Measurements from ENCODE around the gene THAP7.

The THAP7 gene

DNA sequence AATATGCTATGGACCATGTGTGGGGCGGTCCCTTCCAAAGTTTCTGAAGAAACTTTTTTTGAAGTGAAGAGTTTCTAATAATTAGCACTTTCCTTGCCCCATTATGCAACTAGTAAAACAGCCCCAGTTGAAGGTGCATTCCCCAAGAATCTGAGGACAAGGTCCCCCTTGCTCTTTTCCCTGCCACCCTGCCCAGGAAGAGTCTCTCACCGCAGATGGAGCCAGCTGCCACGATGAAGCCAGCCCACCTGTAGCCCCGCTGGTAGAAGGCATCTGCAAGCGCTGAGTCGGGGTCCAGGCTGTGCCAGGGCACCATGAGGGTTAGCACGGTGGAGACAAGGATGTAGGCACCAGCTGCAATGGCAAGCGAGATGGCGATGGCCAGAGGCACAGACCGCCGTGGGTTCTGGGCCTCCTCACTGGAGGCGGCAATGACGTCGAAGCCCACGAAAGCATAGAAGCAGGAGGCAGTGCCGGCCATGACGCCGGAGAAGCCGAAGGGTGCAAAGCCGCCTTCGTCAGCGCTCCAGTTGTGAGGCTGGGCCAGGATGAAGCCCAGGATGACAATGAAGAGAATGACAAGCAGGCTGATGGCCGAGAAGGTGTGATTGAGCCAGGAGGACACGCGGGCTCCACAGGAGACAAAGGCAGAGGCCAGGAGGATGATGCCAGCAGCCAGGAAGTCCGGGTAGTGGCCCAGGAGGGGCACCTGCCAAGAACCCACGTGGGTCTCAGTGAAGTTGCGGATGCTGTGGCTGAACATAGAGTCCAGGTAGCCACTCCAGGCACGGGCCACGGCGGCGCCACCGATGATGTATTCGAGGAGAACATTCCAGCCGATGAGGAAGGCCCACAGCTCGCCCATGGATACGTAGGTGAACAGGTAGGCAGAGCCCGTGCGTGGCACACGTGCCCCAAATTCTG is 29.0 kb upstream of the THAP7 start:
- DNase-seq: no peak

GRCh38 chr22:21030032-21030431 is 28.1 kb upstream of the THAP7 start:
- no peak for DNase-seq

GRCh38 chr22:21029486-21030025 is 27.6 kb upstream of the THAP7 start:
- no peak for DNase-seq

DNA sequence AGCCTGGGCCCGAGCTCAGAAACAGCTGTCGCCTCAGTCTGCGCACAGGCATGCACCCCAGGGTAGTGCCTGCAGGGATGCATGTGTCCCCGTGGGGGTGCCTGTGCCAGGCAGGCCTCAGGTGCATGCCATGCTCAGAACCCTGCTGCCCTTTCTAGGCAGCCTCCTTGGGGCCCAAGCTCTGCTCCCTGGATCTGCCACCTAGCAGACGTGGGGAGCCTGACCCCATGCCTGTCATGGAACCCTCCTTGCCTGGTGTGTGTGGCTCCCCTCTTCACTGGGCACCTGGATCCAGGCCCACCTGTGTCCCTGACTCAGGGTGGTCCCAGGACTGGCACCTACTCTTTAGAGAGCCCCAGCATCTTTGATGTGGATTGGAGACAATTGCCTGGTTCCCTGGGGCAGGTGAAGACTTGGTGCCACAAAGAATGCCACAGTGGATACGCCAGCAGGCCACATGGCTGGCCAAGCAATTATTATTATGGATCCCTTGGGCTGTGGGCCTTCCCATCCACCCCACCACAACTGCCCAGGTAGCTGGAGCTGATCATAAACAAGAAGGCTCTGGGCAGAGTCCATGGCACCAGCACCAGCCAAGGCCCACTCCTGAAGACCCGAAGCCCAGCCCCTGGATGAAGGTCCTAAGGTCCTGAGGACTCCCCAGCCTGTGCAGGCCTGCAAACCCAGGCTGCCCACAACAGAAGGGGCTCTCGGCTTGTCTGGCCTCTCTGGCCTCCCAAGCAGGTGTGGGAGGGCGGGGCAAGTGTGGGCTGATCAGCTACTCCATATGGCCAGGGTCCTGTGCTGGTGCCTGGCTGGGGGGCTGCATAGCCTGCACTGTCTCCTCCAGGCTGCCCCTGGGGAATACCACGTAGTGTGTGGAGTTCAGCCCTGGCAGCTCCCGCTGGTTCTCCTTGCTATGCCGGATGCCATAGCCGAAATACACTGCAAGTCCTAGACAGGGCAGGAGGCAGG is 26.6 kb upstream of the THAP7 start:
- DNase-seq: no peak

- no peak for DNase-seq
Observed at GRCh38 chr22:21026783-21027692, 25.1 kb upstream of the THAP7 start.

GRCh38 chr22:21025763-21026755 is 24.1 kb upstream of the THAP7 start:
- no peak for DNase-seq

- no peak for DNase-seq
Observed at GRCh38 chr22:21025266-21025665, 23.3 kb upstream of the THAP7 start.

DNA sequence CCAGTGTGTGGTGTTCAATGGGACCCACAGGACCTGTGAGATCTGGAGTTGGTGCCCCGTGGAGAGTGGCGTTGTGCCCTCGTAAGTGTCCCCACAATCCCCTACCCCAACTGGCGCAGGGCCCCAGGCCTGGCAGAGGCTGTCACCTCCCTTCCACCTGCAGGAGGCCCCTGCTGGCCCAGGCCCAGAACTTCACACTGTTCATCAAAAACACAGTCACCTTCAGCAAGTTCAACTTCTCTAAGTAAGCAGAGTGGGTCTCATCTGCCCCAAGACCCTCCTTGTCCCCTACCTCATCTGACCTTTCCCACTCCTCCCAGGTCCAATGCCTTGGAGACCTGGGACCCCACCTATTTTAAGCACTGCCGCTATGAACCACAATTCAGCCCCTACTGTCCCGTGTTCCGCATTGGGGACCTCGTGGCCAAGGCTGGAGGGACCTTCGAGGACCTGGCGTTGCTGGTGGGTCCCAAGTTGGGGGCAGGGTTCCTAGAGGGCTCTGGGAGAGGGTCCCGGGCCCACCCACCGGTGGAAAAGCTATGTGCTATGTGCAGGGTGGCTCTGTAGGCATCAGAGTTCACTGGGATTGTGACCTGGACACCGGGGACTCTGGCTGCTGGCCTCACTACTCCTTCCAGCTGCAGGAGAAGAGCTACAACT is 21.2 kb upstream of the THAP7 start:
- no peak for DNase-seq

DNA sequence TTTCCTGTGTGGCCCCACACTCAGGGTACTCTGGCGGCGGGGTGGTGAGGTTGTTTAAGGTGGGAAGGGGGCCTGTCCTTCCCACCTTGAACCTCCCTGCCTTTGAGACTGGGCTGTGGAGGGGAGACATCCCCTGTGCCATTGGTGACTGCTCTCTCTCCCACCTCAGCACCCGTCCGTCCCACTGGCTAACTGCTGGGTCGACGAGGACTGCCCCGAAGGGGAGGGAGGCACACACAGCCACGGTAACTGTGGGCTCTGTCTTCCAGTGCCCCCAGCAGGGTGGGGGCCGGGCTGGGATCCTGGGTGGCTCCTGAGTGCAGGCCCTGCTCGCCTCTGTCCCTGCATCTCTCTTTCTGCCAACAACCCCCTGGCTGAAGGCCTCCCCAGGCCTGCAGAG is 20.6 kb upstream of the THAP7 start:
- DNase-seq: no peak

DNA sequence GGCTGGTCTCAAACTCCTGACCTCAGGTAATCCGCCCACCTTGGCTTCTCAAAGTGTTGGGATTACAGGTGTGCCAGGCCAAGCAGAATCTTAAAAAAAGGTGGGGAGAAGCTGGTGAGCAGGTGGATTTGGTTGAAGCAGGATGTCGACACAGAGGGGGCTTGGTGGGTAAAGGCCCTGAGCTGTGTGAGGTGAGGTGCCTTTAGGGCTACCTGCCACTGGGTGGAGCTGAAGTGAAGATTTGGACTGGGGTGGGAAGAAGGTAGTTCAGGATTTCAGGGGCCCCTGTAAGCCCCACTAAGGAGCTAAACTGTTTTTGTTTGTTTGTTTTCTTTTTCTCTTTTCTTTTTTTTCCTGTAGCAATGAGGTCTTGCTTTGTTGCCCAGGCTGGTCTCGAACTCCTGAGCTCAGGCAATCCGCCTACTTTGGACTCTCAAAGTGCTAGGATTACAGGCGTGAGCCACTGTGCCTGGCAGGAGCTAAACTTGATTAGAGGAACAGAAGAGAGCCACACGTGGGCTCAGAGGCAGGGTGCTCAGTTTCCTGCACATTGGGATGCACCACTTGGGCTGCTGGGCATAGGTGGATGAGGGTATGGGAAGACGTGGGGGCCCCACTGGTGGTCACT is 19.0 kb upstream of the THAP7 start:
- DNase-seq: no peak

GRCh38 chr22:21018314-21018713 is 16.4 kb upstream of the THAP7 start:
- DNase-seq: no peak

DNA sequence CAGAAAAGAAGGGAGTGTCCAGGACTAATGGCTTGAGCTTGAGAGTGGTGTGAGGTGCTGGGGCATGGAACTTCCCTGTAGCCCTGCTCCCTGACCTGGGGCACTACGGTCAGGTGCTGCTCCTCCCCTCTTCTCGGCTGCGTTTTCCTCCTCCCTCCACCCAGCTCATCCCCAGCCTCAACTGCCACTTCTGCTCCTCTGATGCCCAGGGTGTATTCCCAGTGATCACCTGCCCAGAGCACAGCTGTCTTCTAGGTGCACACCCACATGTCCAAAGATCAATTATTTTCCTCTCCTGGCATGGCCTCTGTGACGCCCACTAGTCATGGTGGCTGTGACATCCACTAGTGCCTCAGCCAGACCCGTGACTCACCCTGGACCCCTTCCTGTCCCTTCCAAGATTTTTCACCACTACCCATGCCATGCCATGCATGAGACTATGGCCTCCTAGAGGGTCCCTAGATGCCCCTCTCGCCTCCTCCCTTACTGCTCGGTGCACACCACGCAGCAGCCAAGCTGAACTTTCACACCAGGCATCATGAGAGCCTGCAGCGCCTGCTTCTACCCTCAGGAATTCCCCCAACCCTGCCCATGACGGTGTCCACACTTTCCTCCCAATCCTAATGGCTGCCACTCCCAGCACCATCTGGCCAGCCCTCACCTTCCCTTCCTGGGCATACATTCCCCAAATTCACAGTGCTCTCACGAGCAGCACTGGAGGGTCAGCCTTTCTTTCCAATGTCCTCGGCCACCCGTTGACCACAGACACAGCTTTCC is 14.9 kb upstream of the THAP7 start:
- DNase-seq: no peak

DNA sequence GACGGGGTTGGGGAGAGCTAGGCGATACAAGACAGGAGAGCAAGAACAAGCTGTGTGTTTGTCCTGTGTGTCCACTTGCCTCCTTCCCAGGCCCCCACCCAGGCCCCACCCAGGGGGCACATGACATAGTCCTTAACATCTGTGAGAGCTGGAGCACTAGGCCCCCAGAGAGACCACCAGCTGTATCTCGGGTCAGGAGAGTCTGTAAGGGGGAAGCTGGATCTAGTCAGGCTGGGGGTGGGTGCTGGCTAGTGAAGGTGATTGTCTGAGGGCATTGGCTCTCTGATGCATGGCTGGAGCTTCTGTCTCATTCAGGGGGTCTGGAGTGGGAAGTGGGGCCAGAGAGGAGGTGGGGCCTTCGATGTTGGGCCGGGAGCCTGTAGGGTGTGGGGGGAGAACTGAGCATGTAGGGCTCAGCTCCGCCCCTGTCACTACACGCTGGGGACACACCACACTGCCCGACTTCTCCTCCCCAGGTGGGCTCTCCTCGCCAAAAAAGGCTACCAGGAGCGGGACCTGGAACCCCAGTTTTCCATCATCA is 13.6 kb upstream of the THAP7 start:
- no peak for DNase-seq

DNA sequence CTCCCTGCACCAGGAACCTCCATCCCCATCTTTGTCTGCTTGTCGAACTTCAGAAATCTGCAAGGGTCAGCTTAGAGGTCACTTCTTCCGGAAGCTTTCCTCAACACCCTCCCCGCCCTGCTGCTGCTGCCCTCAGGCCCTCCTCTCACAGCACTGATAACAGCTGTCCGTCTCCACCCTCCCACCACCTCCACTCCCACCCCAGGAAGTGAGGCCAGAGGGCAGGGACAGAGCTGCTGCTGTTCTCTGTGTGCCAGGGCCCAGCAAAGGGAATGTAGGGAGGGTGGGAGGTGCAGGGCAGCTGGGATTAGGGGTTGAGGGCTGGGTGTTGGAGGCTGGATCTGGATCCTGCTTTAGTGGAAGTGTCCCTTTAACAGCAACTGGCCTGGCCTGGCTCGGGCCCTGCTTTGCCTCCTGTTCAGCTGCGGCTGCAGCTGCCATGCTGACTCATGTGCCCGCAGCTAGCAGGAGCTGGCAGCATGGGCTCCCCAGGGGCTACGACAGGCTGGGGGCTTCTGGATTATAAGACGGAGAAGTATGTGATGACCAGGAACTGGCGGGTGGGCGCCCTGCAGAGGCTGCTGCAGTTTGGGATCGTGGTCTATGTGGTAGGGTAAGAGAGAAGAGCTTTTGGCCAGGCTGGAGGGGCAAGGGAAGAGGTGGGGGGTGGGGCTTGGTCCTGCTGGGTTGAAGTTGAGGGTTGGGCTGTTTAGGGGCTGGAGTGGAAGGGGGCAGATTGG is 13.0 kb upstream of the THAP7 start, which contains the start of gene P2RX6:
P2RX6 (plus strand) TSS at position 440 of the 740 bp plus-strand sequence; CDS start at position 450, 10 bp downstream.
- DNase-seq: no peak

DNA sequence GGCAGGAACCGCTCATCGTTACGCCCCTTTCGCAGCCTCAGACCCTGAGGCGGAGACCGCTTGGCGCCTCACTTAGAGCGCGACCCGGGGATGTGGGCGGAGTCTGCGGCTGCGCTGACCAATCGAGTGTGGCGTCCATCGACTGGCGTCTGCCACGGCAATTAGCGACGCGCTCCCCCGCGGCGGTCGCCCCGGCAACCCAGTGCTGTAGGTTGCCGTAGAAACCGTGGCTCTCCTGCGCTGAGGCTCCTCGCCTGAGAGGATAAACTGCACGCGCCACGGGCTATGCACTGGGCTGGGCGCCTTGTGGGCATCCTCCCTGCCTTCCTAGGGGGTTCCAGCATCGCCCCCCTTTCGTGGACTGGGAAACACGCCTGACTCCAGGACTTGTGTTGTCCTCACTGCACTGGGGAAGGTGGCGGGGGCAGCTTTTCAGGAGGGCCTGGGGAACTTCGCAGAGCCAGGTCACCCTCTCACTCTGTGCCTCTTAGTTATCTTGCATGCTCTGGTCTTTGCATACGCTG is 12.3 kb upstream of the THAP7 start:
- peak; percentile 70 to 79 for DNase-seq

GRCh38 chr22:21013657-21014201 is 11.8 kb upstream of the THAP7 start:
- DNase-seq: no peak
